Daoy (cell line): ENCODE measurements around the gene MTX2. TPM values are rescaled to one million over a fixed set of nuclear protein-coding genes. Genes with fewer than 3 reads are reported as not detected.

Experiments
- DNase-seq: peaks from one replicate; pipeline ENCODE4 v3.0.0-alpha.2; 2015; ENCODE audit warnings: low read depth
- total RNA-seq: library from RNA; depleted of rRNA; stranded (reverse); fragments of >200 nt; shearing (Covaris generic); gene quantifications from 2 replicates; pipeline ENCODE4 v1.2.3, GENCODE V29; 2014; rRNA removed

MTX2 gene
- total RNA-seq, 1 experiment from 2014 or later: 53.4 TPM

DNA sequence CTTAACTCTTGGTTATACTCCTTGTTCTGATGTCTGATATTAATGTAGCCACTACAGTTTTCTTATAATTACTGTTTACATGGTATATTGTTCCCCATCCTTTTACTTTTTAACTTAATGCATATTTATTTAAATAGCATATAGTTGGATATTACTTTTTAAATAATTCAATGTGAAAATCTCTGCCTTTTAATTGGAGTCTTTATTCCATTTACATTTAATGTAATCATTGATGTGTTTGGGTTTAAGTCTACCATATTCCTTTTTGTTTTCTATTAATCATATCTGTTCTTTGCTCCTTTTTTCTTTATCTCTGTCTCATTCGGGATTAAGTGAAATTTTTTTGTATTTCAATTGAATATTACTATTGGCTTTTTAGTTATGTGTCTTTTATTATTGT lies 109.1 kb downstream of the MTX2 start:
- no peak for DNase-seq

DNA sequence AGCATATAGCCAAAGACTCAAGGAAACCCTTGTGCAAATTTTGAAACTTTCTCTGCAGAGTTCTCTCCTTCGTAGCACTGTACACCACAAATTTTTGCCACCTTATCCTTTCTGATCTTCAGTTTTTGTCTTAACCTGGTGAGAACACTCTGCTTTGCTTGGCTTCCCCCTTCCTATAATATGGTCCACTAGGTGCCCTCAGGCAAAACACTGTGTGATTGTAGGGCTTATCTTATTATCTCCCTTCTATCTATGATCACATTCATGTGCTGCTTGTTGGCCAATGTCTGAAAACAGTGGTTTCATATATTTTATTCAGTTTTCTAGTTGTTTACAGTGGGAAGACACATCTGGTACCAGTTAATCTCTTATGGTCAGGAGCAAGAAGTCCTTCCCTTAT lies 111.1 kb downstream of the MTX2 start:
- DNase-seq: no peak

DNA sequence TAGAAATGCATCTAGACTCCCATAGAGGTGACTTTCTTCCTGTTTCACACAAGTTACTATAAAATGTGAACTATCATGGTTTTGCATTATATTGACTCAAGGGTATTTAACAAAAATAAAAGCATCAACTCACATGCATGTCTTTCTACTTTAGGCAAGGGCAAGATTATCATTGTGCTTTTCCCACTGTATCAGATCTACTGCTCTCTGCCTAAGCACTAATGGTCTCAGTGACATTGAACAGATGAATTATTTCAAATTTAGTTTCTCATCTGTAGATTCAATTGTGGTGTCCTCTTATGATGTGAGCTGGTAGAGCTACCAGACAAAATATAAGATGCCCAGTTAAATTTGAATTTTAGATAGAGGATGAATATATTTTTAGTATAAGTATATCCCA lies 113.9 kb downstream of the MTX2 start:
- no peak for DNase-seq

DNA sequence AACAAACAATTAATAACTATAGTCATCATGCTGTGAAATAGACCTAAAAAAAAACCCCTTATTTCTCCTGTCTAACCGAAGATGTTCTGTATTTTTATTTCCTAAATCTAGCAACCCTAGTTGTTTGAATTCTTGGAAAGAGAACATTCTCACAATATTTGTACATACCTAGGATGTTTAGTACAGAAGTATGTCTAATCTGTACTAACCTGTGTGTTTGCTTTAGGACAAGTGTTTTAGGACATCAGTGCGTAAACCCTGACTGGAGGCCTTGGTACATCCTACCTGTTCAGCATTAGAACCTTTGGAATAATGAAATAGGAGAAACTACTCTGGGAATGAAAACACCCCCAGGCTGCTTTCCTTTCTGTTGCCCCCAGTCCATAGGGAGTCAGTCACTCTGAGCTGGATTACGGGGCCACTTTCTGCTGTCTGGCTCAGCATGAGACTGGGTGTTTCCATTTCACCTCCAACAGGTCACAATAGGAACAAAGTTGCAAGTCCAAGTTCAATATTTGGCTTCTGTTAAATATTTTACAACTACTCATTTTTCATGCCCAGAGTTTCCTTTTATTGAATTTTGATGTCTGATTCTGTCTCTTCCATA lies 114.7 kb downstream of the MTX2 start:
- DNase-seq: no peak

DNA sequence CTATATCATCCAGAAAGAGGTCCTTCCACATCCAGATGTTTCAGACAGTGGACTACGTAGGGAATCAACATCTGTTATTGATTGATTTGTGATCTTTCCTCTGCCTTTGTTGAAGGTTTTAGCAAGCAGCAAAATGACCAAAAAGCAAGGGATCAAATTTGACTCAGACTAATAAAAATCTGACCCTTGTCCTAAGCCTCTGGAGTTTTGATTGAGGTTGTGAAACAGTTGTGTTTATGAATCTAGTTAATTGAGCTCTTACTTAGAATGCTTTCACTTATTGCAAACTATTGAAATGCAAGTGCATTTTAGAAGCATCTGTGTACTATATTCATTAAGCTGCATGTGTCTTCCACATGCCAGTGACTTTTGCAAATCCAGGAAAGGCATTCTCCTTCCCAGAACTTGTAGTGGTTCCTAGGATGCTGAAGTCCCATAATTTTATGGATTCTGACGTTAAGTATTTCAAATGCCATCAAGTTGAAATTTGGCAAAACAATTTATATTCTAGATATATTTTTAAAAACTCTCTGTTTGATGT lies 116.0 kb downstream of the MTX2 start:
- no peak for DNase-seq

DNA sequence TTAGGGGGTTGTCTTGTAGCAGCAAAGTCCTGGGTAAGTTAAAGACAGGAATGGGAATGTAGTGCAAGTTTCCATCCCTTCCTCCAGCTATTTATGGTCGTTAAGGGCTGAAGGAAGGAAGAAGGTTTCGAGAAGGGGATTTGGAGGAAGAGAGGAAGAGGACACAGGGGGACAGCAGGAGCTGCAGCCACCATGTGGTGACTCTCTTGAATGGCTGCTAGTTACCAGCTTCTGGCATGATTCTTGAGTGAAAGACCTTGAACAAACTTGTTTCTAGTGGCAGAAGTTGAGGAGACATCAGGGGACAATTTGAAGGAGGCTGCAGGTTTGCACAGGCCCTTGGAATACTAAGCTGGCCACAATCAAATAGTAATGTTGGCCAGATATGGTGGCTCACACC lies 116.6 kb downstream of the MTX2 start:
- no peak for DNase-seq

Other genes with a start within 250 kb of the MTX2 start
- not detected in 2 replicates for gene EVX2, start 185.5 kb upstream of the MTX2 start, total RNA-seq
- gene HOXD13, start 176.7 kb upstream of the MTX2 start, total RNA-seq: 20.7 and 21.5 TPM in 2 replicates
- gene HOXD12, start 169.6 kb upstream of the MTX2 start, total RNA-seq: 0.46 TPM in 1 of 2 replicates, not detected in the other
- gene HOXD11, start 162.2 kb upstream of the MTX2 start, total RNA-seq: 13.4 and 14.0 TPM in 2 replicates
- 14.8 and 18.6 TPM in 2 replicates for gene HOXD10, start 152.7 kb upstream of the MTX2 start, total RNA-seq
- gene HOXD9, start 146.7 kb upstream of the MTX2 start, total RNA-seq: 2.5 and 3.1 TPM in 2 replicates
- gene HOXD8, start 139.7 kb upstream of the MTX2 start, total RNA-seq: 9.7 and 9.9 TPM in 2 replicates
- 1.5 and 2.5 TPM in 2 replicates for gene HOXD4, start 117.9 kb upstream of the MTX2 start, total RNA-seq
- gene HOXD3, start 112.1 kb upstream of the MTX2 start, total RNA-seq: 5.0 and 10.9 TPM in 2 replicates
- 1.3 and 3.0 TPM in 2 replicates for gene HOXD1, start 80.8 kb upstream of the MTX2 start, total RNA-seq